ENCODE data around the gene TMEM219. TPM values are rescaled to one million over a fixed set of nuclear protein-coding genes. Genes with fewer than 3 reads are reported as not detected.

Gene TMEM219
- total and polyA plus RNA-seq, 9 of the 15 experiments (the other 6 are each of a cell fraction or from before 2014, with no cell fraction given) = 35.3 to 62.8 (median 55.5) TPM

GRCh38 chr16:29973384-29974246 is 11.7 kb downstream of the TMEM219 start, which contains the start of gene TAOK2 (continued):
- no peak; the same call in 1 of the 2 replicates for TF ChIP-seq REST (IDR thresholded peaks at IDR 0.05; ENCODE audit: borderline replicate concordance)
- TF ChIP-seq REST (CRISPR knock-in tag; IDR thresholded peaks at IDR 0.05; ENCODE audit: low read depth) = peak; percentile 65; the same call in 1 of the 2 replicates
- TF ChIP-seq GTF3C2 (IDR thresholded peaks at IDR 0.05; ENCODE audit: borderline replicate concordance, extremely low read depth, insufficient read length) = no peak
- no peak for TF ChIP-seq HDGF (IDR thresholded peaks at IDR 0.05)
- peak; percentile 94 for TF ChIP-seq ZFX (CRISPR knock-in tag; IDR thresholded peaks at IDR 0.05)
- peak; percentile 39; the same call in 1 of the 2 replicates for TF ChIP-seq CHCHD3 (CRISPR knock-in tag; IDR thresholded peaks at IDR 0.05)
- TF ChIP-seq ZNF589 (CRISPR knock-in tag; IDR thresholded peaks at IDR 0.05; ENCODE audit: low read depth) = no peak
- TF ChIP-seq MBD2 (IDR thresholded peaks at IDR 0.05; ENCODE audit: borderline replicate concordance, low read depth) = no peak; the same call in 1 of the 2 replicates
- TF ChIP-seq, protein P1, sequence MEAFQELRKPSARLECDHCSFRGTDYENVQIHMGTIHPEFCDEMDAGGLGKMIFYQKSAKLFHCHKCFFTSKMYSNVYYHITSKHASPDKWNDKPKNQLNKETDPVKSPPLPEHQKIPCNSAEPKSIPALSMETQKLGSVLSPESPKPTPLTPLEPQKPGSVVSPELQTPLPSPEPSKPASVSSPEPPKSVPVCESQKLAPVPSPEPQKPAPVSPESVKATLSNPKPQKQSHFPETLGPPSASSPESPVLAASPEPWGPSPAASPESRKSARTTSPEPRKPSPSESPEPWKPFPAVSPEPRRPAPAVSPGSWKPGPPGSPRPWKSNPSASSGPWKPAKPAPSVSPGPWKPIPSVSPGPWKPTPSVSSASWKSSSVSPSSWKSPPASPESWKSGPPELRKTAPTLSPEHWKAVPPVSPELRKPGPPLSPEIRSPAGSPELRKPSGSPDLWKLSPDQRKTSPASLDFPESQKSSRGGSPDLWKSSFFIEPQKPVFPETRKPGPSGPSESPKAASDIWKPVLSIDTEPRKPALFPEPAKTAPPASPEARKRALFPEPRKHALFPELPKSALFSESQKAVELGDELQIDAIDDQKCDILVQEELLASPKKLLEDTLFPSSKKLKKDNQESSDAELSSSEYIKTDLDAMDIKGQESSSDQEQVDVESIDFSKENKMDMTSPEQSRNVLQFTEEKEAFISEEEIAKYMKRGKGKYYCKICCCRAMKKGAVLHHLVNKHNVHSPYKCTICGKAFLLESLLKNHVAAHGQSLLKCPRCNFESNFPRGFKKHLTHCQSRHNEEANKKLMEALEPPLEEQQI (IDR thresholded peaks at IDR 0.05) = no peak
- no peak for TF ChIP-seq ZNF354B (CRISPR knock-in tag; IDR thresholded peaks at IDR 0.05)
- TF ChIP-seq COPS2 (conservative IDR thresholded peaks at IDR 0.05) = no peak
- TF ChIP-seq TGIF2 (CRISPR knock-in tag; IDR thresholded peaks at IDR 0.05) = no peak
